Neuron (in vitro differentiated cells): ENCODE data around the gene HOXB5.

Source experiments
- H2AFZ ChIP-seq: one replicate; pipeline ENCODE4 v1.6.1; 2013; ENCODE audit warnings: low read depth, mild to moderate bottlenecking, inconsistent platforms, low read length, moderate library complexity
- H3K27me3 ChIP-seq: one replicate; pipeline ENCODE4 v1.6.1; 2013; ENCODE audit warnings: low read length; ENCODE audit not compliant: insufficient read depth
- H3K36me3 ChIP-seq: one replicate; pipeline ENCODE4 v1.6.1; 2013; ENCODE audit warnings: low read length; ENCODE audit not compliant: insufficient read depth
- H3K4me1 ChIP-seq: one replicate; pipeline ENCODE4 v1.6.1; 2013; ENCODE audit warnings: low read length; ENCODE audit not compliant: insufficient read depth
- H3K4me3 ChIP-seq: 2 replicates; pipeline ENCODE4 v1.5.1; 2013; ENCODE audit warnings: mild to moderate bottlenecking, low read length, moderate library complexity
- H3K9me3 ChIP-seq: one replicate; pipeline ENCODE4 v1.6.1; 2013; ENCODE audit warnings: low read length

HOXB5 gene

DNA sequence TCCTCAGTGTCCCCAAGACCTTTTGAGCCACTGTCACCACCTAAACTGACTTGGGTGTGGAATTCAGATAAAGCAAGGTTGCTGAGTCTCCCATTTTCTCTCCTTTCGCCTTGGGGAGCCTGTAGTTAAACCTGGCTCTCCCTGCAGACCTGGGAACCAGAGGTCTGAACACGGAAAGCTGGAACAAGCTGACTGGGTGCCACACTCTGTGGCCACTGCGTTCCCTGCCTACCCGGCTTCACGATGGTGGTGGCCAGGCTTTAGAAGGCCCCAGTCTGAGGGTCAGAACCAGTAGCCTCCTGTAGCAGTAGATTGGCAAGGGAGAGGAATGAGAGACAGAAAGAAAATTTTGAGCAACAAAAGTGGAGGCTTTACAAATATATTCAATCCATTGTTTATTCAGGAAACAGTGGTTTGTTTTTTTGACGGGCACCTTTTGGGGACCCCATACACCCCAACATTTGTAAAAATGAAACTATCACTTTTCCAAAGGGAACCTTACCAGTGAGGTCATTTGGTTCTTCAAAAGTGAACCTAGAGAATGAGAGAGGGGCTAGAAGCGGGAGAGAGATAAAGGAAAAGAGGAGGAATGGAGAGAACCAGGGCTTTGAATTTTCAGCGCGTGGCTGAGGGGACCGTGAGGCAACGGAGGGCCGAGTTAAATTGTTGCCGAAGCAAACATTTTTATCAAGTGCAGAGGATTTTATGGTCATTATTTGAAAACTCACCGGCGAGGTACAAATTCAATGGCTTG lies 23.3 kb upstream of the HOXB5 start:
- H3K4me3 ChIP-seq, result no peak overlapping the region
- H2AFZ ChIP-seq, result no peak overlapping the region
- peaks cover 98% of the 10 kb centered on the region for H3K27me3 ChIP-seq
- H3K36me3 ChIP-seq, result no peaks in the 10 kb centered on the region
- peaks cover 6% of the 10 kb centered on the region for H3K4me1 ChIP-seq
- no peaks in the 10 kb centered on the region for H3K9me3 ChIP-seq

DNA sequence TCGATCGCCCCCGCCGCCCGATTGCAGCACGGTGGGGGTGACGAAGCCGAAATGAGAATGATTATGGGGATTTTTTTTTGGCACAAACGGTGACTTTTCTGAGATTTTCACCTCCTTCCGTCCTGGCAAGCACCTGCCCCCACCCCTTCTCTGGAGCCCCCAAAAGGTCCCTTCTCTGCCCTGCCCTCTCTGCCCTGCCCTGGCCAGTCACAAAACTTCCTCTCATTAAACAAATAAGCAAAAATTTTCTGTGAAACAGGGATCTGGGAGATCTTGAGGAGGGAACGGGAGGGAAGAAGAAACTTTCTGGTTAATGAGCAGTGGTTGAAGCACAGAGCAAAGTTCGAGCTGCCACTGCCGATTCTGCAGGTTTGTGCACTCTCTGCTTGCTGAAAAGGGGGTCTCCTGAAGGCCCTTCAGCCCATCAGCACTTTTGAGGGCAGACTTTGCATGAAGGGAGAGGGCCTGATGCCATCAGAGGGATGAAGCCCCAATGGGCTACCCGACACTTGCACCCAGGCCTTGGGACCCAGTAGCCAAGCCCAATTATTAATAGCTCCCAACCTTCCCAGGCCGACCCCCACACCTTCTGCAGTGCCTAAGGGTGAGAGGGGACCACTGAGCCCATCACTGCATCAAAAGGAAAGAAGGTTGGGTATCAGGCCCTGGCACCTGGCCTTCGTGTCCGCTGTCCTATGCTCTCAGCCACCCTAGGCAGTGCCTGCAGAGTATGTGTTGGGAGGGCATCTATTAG lies 22.6 kb upstream of the HOXB5 start:
- Histone ChIP-seq H3K9me3 (no peaks in the 10 kb centered on the region), H3K27me3 (peaks cover 98% of the 10 kb centered on the region), H3K36me3 (no peaks in the 10 kb centered on the region), H3K4me1 (peaks cover 6% of the 10 kb centered on the region), H3K4me3 (no peak overlapping the region), H2AFZ (no peak overlapping the region)

DNA sequence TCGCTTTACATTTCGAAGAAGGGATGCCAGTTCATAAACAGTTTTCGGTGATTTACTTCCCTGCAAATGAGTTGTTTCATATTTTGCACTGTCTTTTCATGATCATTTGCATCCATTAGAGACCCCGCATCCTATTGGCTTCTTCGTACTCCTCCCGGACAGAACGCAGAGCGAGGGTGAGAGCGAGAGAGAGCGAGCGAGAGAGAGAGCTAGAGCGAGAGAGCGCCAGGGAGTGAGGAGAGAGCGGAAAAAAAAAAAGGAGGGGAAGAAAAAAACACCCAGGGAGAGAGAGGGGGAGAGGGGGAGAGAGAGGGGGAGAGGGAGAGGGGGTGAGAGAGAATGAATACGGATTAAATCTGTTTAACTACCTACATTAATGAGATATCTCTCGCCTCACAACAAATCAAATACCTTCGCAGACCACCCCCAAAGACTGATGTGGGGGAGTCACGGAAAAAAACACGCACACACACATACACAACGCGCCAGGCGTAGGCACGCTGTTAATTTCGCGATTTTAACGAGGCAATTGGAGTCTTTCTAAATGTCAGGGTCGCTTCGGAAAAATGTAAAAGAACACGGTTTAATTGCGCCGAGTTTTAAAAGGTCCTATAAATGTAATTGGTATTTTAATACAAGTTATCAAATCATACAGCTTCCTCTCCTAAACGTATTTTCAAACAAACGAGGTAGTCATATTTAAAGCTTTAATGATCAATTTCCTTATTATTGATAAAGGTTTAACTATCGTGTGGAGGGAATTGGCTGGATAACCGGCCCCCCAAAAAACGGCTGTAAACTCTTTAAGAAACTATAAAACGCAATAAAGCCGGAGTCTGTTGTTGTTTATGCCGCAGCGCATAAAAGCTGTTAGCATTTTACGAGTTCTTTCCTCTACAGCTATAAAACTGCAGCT lies 21.7 kb upstream of the HOXB5 start, which contains the start of gene HOXB8:
Gene HOXB8, minus strand, starts transcription at position 246 of the 916 bp plus-strand sequence. CDS start 588 bp downstream, outside the sequence.
- peaks cover 98% of the 10 kb centered on the region for H3K27me3 ChIP-seq
- H3K9me3 ChIP-seq, result no peaks in the 10 kb centered on the region
- no peak within 1 kb of the TSS for H3K4me3 ChIP-seq
- peaks cover 6% of the 10 kb centered on the region for H3K4me1 ChIP-seq
- H3K36me3 ChIP-seq, result no peaks in the 10 kb centered on the region
- no peak within 1 kb of the TSS for H2AFZ ChIP-seq

DNA sequence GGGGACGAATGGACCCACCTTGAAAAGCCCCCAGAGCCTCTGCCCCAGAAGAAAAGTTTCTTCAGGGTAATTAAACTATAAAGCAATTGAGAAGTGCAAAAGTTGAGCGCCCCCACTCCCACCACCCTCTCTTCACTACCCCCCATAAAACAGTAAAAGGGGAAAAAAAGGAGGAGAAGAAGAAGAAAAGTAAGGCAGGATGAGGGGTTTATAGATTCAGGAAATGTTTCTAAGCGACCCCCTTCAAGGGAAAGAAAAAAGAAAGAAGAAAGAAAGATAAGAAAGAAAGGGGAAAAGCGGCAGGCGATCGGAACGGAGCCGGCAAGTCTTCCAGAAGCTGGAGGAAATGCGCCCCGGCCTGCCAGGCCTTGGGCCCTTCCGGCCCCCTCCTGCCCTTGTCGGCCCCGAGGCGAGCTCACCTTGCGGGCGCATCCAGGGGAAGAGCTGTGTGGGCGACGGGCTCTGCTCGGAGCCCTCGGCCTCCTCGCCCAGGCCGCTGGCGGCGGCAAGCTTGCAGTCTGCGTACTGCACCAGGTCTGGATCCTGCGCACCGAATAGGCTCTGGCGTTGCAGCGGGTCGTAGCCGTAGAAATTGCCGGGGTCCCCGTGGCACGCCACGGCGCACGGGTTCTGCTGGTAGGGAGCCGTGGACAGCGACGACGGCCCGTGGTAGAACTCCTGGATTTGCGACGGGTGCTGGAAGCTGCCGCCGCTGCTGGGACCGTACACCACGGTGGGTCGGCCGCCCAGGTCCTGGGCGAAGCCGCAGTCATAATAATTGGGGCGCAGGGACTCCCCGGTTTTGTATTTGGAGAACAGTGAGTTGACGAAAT lies 20.5 kb upstream of the HOXB5 start:
- H3K4me3 ChIP-seq, result no peak overlapping the region
- H3K9me3 ChIP-seq, result no peaks in the 10 kb centered on the region
- no peak overlapping the region for H2AFZ ChIP-seq
- peaks cover 98% of the 10 kb centered on the region for H3K27me3 ChIP-seq
- H3K4me1 ChIP-seq, result peaks cover 6% of the 10 kb centered on the region
- H3K36me3 ChIP-seq, result no peaks in the 10 kb centered on the region

DNA sequence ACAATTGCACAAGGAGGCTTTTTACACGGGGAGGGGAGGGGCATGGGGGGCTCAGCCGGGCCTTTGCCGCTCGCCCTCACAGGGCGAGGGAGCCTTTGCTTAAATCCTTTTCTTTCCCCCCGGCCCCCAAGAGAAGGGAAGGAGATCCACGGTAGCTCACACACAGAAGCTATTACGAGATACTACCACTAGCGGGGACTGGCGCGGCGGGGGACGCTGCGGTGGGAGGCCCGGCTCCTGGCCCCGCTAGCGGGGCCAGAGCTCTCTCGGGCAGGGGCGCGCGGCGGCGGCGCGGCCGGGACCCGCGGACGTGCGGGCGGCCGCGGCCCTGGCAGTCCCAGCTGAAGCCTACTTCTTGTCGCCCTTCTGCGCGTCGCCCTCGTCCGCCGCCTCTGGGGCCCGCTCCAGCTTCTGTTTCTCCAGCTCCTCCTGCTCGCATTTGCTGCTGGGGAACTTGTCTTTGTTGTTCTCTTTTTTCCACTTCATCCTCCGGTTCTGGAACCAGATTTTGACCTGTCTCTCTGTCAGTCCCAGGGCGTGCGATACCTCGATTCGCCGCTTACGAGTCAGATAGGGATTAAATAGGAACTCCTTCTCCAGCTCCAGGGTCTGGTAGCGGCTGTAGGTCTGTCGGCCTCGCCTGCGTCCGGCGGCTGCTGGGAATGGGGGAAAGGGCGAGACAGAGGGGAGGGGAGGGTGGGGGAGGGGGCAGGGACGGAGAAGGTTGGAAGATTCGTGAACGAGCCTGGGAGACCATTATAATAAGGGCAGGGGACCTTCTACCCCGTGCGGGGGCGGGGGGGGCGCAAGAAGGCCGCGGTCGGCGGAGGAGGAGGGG lies 19.5 kb upstream of the HOXB5 start:
- H3K4me1 ChIP-seq, result peaks cover 6% of the 10 kb centered on the region
- H3K36me3 ChIP-seq, result no peaks in the 10 kb centered on the region
- no peak overlapping the region for H2AFZ ChIP-seq
- no peaks in the 10 kb centered on the region for H3K9me3 ChIP-seq
- peaks cover 97% of the 10 kb centered on the region for H3K27me3 ChIP-seq
- peak overlapping the region; percentile 1 for H3K4me3 ChIP-seq

DNA sequence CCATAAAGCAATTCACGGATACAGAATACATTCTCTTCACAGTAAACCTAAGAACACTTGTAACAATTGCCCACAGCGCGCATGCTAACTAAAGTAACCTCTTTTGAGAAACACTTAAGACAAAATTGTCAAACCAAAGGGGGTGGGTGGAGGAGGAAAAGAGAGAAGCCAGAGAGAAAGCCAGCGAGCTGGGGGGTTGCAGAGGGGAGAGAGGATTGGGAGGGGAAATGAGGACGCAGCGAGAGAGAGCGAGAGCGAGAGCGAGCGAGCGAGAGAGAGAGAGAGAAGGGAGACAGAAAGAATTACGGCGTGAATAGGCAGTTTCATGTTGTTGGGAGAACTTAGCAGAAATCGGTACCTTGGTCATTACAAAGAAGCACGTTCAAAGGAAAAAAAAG lies 18.9 kb upstream of the HOXB5 start:
- no peaks in the 10 kb centered on the region for H3K9me3 ChIP-seq
- no peak overlapping the region for H3K4me3 ChIP-seq
- H2AFZ ChIP-seq, result no peak overlapping the region
- H3K4me1 ChIP-seq, result peaks cover 6% of the 10 kb centered on the region
- H3K36me3 ChIP-seq, result no peaks in the 10 kb centered on the region
- peaks cover 96% of the 10 kb centered on the region for H3K27me3 ChIP-seq

DNA sequence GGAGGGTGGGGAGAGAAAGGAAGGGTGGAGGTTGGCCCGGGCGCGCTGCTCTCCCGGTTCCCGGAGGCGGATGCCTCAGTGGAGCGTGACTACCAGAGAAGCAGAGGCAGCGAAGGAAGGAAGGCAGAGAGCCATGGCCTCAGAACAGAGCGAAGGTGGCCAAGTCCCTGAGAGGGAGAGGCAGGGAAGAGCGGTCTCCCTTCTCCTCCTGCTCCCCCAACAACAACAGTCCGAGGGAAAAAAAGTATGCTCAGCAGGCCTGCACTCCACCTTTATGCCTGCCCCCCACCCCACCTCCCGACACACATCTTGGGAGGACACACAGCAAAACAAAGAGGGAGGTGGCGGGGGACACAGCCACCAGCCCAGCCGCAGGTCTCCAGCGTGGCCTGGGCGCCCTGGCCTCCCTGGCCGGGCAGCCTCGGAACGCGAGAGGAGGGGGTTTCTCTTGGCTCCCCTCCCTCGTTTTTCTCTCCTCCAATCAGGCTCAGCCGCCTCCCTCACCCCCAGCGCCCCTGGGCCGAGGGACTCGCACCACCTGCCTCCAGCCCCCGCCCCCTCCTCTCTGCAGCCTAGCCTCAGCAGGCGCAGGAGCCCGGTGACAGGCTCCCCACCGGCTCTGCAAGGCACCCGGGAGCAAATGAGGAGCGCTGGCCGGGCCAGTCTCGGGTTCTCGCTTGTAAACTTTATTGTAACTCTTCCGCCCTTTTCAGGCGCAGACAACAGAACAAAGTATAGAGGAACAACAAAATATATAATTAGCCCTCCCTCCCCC lies 18.3 kb upstream of the HOXB5 start:
- Histone ChIP-seq H3K4me3 (no peak overlapping the region), H3K9me3 (no peaks in the 10 kb centered on the region), H3K27me3 (peaks cover 96% of the 10 kb centered on the region), H3K36me3 (no peaks in the 10 kb centered on the region), H2AFZ (no peak overlapping the region), H3K4me1 (peaks cover 6% of the 10 kb centered on the region)

DNA sequence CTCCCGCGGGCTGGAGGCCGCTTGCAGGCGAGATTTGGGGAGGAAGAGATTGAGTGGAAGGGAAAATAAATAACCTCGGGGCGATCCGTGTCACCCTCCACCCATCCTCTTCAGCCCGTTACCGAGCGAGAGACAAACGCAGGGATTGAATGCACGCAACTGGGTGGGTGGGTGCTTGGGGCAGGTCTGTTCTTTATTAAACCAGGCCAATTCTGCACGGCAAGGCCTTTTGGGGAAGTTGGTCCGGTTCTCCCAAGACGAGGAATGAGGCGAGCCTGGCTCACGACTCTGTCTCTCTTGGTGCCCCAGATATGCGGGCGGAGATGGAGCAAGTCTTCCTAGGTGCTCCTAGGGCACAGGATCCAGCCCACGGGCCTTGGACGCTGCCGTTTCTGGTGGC lies 17.6 kb upstream of the HOXB5 start:
- H2AFZ ChIP-seq, result no peak overlapping the region
- H3K27me3 ChIP-seq, result peaks cover 96% of the 10 kb centered on the region
- H3K4me3 ChIP-seq, result no peak overlapping the region
- H3K36me3 ChIP-seq, result no peaks in the 10 kb centered on the region
- peaks cover 6% of the 10 kb centered on the region for H3K4me1 ChIP-seq
- no peaks in the 10 kb centered on the region for H3K9me3 ChIP-seq

DNA sequence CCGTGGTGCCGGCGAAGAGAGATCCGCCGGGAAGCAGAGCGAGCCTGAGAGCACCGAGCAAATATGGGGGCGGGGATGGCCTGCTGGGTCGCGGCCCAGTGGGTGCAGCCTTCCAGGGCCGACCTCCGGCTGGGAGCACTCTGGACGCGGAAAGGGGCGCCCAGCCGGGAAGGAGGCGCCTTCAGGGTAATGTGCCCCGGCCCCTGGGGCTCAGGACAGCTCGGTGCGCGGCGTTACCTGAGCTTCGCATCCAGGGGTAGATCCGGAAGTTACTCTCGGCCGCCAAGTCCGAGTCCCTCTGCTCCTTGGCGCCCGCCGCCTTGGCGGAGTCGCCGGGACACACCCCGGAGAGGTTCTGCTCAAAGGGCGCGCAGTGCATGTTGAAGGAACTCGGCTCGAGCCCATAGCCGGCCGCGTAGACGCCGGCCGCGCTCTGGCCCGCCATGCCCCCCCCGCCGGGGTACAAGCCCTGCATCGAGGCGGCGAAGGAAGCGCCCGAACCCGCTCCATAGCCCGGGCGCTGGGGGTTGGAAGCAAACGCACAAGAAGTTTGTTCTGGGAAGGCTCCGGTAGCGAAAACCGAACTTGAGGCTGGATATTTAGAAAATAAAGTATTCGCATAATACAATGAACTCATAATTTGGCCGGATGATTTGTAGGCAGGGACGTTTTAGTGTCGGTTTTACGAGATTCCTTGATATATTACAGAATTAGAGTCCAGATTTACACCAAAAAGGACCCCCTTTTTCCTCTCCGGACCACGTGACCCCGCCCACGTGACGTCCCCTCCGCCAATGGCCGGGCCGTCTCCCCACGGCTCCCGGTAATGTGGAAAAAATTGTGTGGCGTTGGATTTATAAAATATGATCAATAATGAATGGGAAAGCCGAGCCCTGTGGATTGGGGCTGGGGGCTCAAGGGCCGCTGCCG lies 17.0 kb upstream of the HOXB5 start, which contains the start of gene HOXB7:
Gene HOXB7, minus strand, starts transcription at position 736 of the 930 bp plus-strand sequence. Its CDS starts 99 bp downstream, at position 637.
- peak within 1 kb of the TSS; percentile 29 for H3K4me3 ChIP-seq
- peaks cover 96% of the 10 kb centered on the region for H3K27me3 ChIP-seq
- H2AFZ ChIP-seq, result peak within 1 kb of the TSS; percentile 30
- no peaks in the 10 kb centered on the region for H3K36me3 ChIP-seq
- peaks cover 6% of the 10 kb centered on the region for H3K4me1 ChIP-seq
- no peaks in the 10 kb centered on the region for H3K9me3 ChIP-seq

DNA sequence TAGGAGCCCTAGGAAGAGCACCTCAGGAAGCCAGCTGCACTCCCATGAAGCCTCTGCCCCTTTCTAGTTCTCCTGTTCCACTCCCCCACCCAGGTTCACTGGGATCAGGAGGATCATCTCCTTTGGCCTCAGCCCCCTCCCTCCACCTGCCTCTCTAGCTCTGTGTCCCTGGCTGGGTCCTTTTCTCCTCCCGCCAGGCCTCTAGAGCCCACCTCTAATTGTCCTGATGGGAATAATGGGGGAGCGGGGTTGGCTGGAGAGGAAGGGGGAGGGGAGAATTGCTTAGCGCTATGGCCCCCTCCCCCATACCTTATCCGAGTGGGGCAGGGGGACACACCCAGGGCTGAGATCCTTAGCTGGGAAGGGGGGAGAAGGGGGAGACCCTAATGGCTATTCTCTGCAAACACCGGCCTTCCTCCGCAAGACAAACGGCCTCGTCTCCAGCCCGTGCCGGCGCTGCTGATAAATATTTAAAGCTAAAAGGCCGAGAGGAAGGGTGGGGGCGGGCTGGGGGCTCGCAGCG lies 16.2 kb upstream of the HOXB5 start:
- Histone ChIP-seq H2AFZ (no peak overlapping the region), H3K27me3 (peaks cover 96% of the 10 kb centered on the region), H3K9me3 (no peaks in the 10 kb centered on the region), H3K36me3 (no peaks in the 10 kb centered on the region), H3K4me3 (no peak overlapping the region), H3K4me1 (peaks cover 6% of the 10 kb centered on the region)
